ENCODE results near the gene SLC25A12. TPM values are rescaled to one million over a fixed set of nuclear protein-coding genes. Genes with fewer than 3 reads are reported as not detected.

SLC25A12 gene
- total RNA-seq, 1 experiment from 2014 or later, result 28.8 TPM

DNA sequence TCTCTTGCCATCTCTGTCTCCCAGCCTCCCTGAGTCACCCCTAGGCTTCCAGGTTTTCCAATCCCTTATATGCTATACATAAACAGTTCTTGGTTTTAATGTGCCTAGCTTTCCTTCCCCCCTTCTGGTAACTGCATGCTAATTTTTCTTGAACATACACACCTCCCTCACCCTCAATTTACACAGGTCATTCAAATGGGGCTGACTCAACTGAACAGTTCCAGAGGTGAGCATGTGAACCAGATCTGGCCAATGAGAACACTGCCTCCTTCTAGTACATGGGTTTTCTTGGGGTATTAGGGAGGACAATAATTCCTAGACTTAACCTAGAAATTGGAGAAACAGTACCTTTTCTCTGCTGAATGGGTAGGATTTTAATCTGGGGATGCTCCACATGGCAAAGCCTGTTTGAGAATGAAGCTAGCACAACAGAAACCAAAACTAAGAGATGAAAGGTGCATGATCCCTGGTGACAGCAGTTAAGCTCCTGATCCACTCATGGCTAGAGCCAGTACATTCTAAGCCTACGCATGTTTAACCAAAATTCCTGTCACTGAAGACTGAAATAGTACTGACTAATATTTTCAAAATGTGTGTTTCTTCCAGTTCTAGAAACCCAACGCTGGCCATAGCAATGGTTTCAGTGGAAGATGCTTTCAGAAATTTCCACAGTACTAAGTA is 11.8 kb downstream of the SLC25A12 start:
- no peak for DNase-seq
- no TSS peak for BruUV-seq (replicated peaks)
- CTCF ChIA-PET, result interaction anchor here (0.6 kb wide), 1 partner anchor 32 kb away, joined by 3 read pairs; no protein-coding TSS in a partner anchor

DNA sequence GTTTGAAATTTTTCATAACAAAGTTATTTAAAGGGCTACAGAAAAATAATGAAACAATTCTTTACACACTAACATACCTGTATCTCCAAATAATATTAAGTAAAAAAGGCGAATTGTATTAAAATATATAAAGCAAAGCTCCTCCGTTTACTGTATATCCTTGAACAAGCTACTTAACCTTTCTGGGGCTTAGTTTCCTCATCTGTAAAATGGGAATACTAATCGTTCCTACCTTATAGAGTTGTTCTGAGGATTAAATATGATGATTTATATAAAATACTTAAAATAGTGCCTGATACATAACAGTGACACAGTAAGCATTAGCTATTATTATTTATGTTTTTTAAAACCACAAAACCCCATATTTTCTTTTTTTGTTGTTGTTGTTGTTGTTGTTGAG is 13.3 kb downstream of the SLC25A12 start:
- no peaks in the 10 kb centered on the region for H3K9me3 ChIP-seq (ENCODE audit: insufficient read depth, low read depth)
- intact Hi-C loops (cut with micrococcal nuclease; ENCODE audit: unreplicated experiment), result no loop called here

More for the DNA sequence above, 11.8 kb downstream of the SLC25A12 start:
- H3K9me2 ChIP-seq (ENCODE audit: insufficient read depth), result no peaks in the 10 kb centered on the region
- H3K79me2 ChIP-seq (ENCODE audit: low read depth), result no peaks in the 10 kb centered on the region
- TF ChIP-seq EZH2 (IDR thresholded peaks at IDR 0.05; ENCODE audit: low read depth), result no peak
- TF ChIP-seq, protein P1, sequence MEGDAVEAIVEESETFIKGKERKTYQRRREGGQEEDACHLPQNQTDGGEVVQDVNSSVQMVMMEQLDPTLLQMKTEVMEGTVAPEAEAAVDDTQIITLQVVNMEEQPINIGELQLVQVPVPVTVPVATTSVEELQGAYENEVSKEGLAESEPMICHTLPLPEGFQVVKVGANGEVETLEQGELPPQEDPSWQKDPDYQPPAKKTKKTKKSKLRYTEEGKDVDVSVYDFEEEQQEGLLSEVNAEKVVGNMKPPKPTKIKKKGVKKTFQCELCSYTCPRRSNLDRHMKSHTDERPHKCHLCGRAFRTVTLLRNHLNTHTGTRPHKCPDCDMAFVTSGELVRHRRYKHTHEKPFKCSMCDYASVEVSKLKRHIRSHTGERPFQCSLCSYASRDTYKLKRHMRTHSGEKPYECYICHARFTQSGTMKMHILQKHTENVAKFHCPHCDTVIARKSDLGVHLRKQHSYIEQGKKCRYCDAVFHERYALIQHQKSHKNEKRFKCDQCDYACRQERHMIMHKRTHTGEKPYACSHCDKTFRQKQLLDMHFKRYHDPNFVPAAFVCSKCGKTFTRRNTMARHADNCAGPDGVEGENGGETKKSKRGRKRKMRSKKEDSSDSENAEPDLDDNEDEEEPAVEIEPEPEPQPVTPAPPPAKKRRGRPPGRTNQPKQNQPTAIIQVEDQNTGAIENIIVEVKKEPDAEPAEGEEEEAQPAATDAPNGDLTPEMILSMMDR (conservative IDR thresholded peaks at IDR 0.05), result no peak
- H3K36me3 ChIP-seq (ENCODE audit: low read depth), result 0 out of 2 replicates have a peak, but pooled peaks cover 2% of the 10 kb centered on the region
- no peak overlapping the region for H2AFZ ChIP-seq
- no peak overlapping the region for H3K4me2 ChIP-seq
- POLR2A ChIA-PET (ENCODE audit: unreplicated experiment), result interaction anchor here (0.6 kb wide), 1 partner anchor 41 kb away, joined by 5 read pairs; no protein-coding TSS in a partner anchor
- H3F3A ChIP-seq (ENCODE audit: insufficient read depth, low read depth), result peaks cover 5% of the 10 kb centered on the region; the same call in 1 of the 2 replicates
- H3K4me1 ChIP-seq (replicated peaks; ENCODE audit: insufficient read depth), result no peaks in the 10 kb centered on the region
- intact Hi-C loops (cut with micrococcal nuclease; ENCODE audit: unreplicated experiment), result no loop called here
- no peak overlapping the region for H3K4me3 ChIP-seq
- no peaks in the 10 kb centered on the region for H3K27me3 ChIP-seq (ENCODE audit: insufficient read depth, low read depth)
- H3K9me3 ChIP-seq (ENCODE audit: insufficient read depth, low read depth), result no peaks in the 10 kb centered on the region
- 0 out of 2 replicates have a peak, but pooled peaks cover 4% of the 10 kb centered on the region for H4K20me1 ChIP-seq (ENCODE audit: insufficient read depth)
- no peak overlapping the region for H3K27ac ChIP-seq

DNA sequence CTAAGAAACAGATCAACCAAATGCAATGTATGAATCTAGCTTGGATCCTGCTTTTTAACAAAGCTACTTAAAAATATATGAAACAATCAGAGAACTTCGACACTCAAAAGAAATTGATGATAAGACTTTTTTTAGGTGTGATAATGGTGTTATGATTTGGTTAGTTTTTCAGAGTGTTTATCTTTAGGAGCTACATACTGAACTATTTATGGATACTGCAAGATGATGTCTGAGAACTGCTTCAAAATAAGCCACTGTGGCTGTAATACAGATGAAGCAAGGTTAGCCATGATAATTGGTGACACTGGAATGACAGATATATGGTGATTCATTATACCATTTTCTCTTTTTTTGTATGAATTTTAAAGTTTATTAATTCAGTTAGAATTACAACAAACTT is 14.2 kb downstream of the SLC25A12 start:
- intact Hi-C loops (cut with micrococcal nuclease; ENCODE audit: unreplicated experiment), result no loop called here
- H3K4me1 ChIP-seq (replicated peaks; ENCODE audit: insufficient read depth), result no peaks in the 10 kb centered on the region
- H3K79me2 ChIP-seq (ENCODE audit: low read depth), result no peaks in the 10 kb centered on the region
- peaks cover 5% of the 10 kb centered on the region; the same call in 1 of the 2 replicates for H3F3A ChIP-seq (ENCODE audit: insufficient read depth, low read depth)
- H3K9me3 ChIP-seq (ENCODE audit: insufficient read depth, low read depth), result peaks cover 4% of the 10 kb centered on the region; the same call in 1 of the 2 replicates
- H3K4me3 ChIP-seq, result no peak overlapping the region
- H2AFZ ChIP-seq, result no peak overlapping the region
- no peaks in the 10 kb centered on the region for H3K27me3 ChIP-seq (ENCODE audit: insufficient read depth, low read depth)
- ChIA-PET CTCF (no interaction called here), POLR2A (ENCODE audit: unreplicated experiment) (no interaction called here)
- no peak overlapping the region for H3K4me2 ChIP-seq
- BruUV-seq (replicated peaks), result no TSS peak
- 0 out of 2 replicates have a peak, but pooled peaks cover 4% of the 10 kb centered on the region for H4K20me1 ChIP-seq (ENCODE audit: insufficient read depth)
- no peaks in the 10 kb centered on the region for H3K9me2 ChIP-seq (ENCODE audit: insufficient read depth)
- no peak for TF ChIP-seq EZH2 (IDR thresholded peaks at IDR 0.05; ENCODE audit: low read depth)
- TF ChIP-seq, protein P1 (conservative IDR thresholded peaks at IDR 0.05), result no peak
- no peak for DNase-seq
- no peak overlapping the region for H3K27ac ChIP-seq
- H3K36me3 ChIP-seq (ENCODE audit: low read depth), result peaks cover 5% of the 10 kb centered on the region; the same call in 1 of the 2 replicates

More for the DNA sequence above, 13.3 kb downstream of the SLC25A12 start:
- no peak overlapping the region for H3K4me2 ChIP-seq
- H4K20me1 ChIP-seq (ENCODE audit: insufficient read depth), result 0 out of 2 replicates have a peak, but pooled peaks cover 4% of the 10 kb centered on the region
- H2AFZ ChIP-seq, result no peak overlapping the region
- CTCF ChIA-PET, result no interaction called here
- H3K36me3 ChIP-seq (ENCODE audit: low read depth), result no peaks in the 10 kb centered on the region
- H3K9me2 ChIP-seq (ENCODE audit: insufficient read depth), result no peaks in the 10 kb centered on the region
- POLR2A ChIA-PET (ENCODE audit: unreplicated experiment), result interaction anchor here (0.6 kb wide), 1 partner anchor 15 kb away, joined by 3 read pairs; no protein-coding TSS in a partner anchor
- no peak overlapping the region for H3K4me3 ChIP-seq
- no peaks in the 10 kb centered on the region for H3K79me2 ChIP-seq (ENCODE audit: low read depth)
- no peak for DNase-seq
- no peaks in the 10 kb centered on the region for H3K27me3 ChIP-seq (ENCODE audit: insufficient read depth, low read depth)
- no TSS peak for BruUV-seq (replicated peaks)
- H3K27ac ChIP-seq, result no peak overlapping the region
- peaks cover 5% of the 10 kb centered on the region; the same call in 1 of the 2 replicates for H3F3A ChIP-seq (ENCODE audit: insufficient read depth, low read depth)
- H3K4me1 ChIP-seq (replicated peaks; ENCODE audit: insufficient read depth), result no peaks in the 10 kb centered on the region
- no peak for TF ChIP-seq EZH2 (IDR thresholded peaks at IDR 0.05; ENCODE audit: low read depth)
- TF ChIP-seq, protein P1 (conservative IDR thresholded peaks at IDR 0.05), result no peak

Measured in PC-9 (cell line).